NCI-H1930 (cell line): ENCODE measurements around the gene GMPPB.
"Not testable (repeated sequence)": the region's sequence is repeated elsewhere in the genome, so short reads cannot be mapped to it uniquely, and the experiment has no call there.

Experiments
- DNase-seq, 2 experiments: peaks; one replicate each; lab custom pipeline; 2025; lab: John Stamatoyannopoulos, UW

GMPPB gene

GRCh38 chr3:49712631-49713317 lies 11.0 kb downstream of the GMPPB start:
- no peak for DNase-seq

DNA sequence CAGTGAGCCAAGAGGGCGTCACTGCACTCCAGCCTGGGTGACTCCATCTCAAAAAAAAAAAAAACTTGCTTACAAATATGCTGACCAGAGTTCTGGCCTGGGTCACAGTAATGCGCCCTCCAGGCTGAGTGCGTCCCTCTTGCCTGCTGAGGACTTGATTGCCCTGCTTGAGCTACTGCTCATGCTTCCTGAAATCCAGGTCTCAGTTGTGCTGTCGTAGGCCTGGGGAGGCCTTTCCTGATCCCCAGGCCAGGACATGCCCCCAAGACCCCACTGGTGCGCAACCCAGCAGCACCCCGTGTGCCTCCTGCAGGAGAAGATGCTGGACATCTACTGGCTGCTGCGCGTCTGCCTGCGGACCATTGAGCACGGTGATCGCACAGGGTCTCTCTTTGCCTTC lies 11.6 kb downstream of the GMPPB start:
- no peak for DNase-seq

DNA sequence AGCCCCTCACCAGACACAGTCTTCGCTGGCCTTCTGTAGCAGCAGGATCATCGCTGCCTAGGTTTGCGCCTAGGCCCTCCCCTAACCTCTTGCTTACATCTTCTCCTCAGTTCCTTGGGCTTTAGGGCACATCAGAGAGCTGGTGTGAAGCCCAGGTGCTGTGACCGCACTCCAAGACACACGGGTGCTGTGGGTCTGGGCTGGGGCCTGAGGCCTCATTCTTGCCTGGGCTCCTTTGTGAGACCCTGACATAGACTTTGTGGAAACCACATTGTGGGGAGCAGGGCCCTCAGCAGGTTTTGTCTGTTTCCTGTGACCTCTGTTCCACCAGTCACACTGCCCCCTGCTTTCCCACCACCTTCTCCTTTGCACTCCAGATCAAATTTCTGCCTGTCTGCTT lies 12.3 kb downstream of the GMPPB start:
- no peak for DNase-seq

- no peak for DNase-seq
Measured at GRCh38 chr3:49709852-49710251, 13.9 kb downstream of the GMPPB start.

GRCh38 chr3:49707113-49707480 lies 16.7 kb downstream of the GMPPB start:
- no peak for DNase-seq

- no peak for DNase-seq
Measured at GRCh38 chr3:49706456-49707112, 17.2 kb downstream of the GMPPB start.

GRCh38 chr3:49705390-49705960 lies 18.3 kb downstream of the GMPPB start:
- no peak for DNase-seq

DNA sequence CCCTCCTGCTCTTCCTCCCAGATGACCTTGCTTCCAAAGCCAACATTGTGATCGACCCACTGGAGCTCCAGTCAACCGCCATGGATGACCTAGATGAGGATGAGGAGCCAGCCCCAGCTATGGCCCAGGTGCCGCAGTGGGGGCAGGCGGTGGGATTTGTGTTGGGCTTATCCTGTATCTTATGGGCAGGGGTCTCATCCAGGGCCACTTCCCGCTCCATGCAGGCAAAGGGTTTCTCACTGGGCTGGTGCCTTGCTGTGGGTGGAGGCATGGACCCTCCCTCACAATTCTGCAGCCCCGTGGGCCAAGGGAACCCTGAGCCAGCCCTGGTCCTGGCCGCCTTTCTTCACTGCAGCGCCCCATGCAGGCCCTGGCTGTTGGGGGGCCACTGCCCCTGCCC lies 19.1 kb downstream of the GMPPB start:
- DNase-seq, result no peak

- no peak for DNase-seq
Measured at GRCh38 chr3:49703956-49704355, 19.8 kb downstream of the GMPPB start.

GRCh38 chr3:49703443-49703927 lies 20.3 kb downstream of the GMPPB start:
- DNase-seq, result peak; percentile 4 to 24

DNA sequence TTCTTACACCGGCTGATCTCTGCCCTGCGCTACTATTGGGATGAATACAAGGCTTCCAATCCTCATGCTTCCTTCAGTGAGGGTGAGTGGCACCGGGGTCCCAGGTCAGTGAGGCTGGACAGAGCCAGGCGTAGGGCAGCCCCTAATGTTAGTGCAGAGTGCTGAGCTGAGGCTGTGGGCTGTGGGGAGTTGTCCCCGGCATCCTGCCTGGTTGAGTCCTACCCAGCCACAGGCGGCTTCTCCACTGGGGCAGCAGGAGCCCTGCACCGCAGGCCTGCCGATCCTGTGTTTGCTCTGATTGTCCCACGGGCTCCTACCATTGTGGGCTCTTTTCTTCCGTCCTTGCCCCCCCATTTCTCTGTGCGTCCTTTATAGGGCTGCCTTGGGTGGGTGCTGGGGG lies 21.1 kb downstream of the GMPPB start:
- no peak for DNase-seq

DNA sequence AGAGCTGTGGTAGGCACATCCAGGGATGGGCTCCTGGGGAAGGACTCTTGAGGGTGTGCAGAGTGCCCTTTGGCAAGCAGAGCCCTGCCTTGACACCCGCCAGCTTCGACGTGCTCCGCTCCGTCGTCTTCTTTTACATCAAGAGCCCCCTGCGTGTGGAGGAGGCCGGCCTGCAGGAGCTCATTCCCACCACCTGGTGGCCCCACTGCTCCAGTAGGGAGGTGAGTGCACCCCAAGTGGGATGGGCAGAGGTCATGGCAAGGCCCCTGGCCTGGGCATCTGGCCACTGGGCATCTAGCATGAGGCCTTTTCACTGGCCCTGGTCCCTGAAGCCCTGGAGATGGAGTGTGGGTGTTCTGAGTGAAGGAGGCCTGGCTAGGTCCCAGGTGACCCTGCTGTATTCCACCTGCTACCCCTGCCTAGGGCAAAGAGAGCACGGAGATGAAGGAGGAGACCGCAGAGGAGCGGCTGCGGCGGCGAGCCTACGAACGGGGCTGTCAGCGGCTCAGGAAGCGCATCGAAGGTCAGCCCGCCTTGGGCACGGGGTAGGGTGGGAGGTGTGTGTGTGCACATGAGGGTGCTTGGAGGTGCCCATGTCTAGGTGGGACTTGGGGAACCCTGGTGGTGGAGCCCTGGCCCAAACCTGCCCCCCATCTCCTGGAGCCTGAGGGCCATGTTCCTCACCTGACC lies 22.2 kb downstream of the GMPPB start:
- no peak for DNase-seq

GRCh38 chr3:49700453-49701128 lies 23.2 kb downstream of the GMPPB start:
- no peak for DNase-seq

DNA sequence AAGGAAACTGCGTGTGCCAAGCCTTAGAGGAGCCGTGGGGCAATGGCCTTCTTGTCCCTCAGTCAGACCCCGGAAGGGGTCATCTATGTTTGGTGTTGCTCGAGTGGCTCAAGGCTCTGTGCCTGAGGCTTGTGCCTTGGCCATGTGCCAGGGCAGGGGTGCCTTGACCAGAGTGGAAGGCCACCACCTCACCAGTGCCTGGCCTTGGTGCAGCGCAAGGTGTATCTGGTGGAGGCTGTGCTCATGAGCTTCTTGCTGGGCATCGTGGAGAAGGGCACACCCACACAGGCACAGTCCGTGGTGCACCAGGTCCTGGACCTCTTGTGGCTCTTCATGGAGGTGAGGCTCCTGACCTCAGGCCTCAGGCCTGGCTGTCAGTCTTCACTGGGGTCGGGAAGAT lies 23.7 kb downstream of the GMPPB start:
- no peak for DNase-seq

- DNase-seq, result no peak
Measured at GRCh38 chr3:49699281-49699979, 24.3 kb downstream of the GMPPB start.

- not testable (repeated sequence) for DNase-seq
Measured at GRCh38 chr3:49695350-49696015, 28.3 kb downstream of the GMPPB start.

DNA sequence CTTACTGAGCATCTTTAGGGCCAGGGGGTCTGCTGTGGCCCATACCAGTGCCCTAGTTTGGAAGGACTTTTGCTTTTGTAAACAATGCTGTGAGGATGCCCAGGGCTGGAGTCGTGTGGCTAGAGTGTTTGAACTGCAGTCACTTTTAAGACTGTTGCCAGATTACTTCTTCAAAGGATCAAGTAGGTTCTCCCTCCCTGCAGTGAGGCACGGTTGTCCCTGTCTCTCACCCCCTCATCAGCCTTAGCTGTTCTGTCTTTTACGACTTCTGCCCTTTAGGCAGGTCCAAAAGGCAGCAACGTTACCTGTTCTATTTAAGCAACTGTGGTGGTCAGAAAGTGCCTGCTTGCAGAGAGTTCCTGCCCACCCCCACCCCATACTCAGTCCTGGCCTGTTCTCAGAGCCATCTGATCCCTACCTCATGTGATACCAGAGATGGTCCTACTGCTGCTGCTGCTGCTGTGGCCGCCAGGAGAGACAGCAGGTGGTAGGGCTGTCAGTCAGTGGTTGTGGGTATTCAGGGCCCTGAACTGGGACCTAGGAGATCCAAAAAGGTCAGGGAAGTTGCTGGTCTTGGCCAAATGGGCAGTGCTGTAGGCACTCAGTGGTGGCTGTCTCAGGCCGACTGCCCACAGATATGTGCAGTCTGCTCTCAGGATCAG lies 29.2 kb downstream of the GMPPB start:
- DNase-seq, result not testable (repeated sequence)

GRCh38 chr3:49691481-49691880 lies 32.3 kb downstream of the GMPPB start:
- not testable (repeated sequence) for DNase-seq

- DNase-seq, result not testable (repeated sequence)
Measured at GRCh38 chr3:49690856-49691255, 32.9 kb downstream of the GMPPB start.

DNA sequence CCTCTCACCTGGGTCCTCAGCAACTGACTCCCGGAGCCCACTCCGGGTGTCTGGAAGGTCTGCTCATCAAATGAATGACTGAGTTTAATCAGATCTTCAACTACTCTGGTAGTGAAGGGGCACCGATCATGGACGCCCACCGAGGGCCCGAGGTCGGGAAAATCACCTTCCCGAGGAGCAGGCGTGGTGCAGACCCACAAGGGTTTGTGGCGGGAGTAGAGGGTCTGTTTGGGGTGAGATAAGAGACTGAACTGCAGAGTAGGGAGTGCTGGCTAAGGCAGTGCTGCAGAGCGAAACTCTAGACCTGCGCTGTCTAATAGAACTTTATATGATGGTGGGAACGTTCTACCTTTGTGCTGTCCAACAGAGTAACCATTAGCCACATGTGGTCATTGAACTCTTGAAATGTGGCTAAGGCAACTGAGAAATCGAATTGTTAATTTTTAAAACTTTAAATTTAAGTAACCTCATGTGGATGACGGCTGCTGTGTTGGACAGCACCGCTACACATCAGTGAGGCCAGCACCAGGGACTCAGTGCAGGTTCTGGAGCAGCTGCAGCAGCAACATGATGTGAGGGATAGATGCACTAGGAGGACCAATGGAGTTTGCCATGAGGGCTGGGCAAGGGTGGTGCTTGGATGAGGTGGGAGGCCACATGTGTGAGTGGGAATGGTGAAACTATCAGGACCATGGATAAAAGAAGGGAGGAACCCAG lies 33.7 kb downstream of the GMPPB start:
- not testable (repeated sequence) for DNase-seq
